IPS-15b (cell line): ENCODE results near the gene KMT5C.

ENCODE experiments used
- H3K27me3 ChIP-seq: one replicate; pipeline ENCODE4 v1.6.1; 2013; ENCODE audit warnings: low read length; ENCODE audit not compliant: control insufficient read depth, insufficient read depth
- H3K36me3 ChIP-seq: one replicate; pipeline ENCODE4 v1.6.1; 2013; ENCODE audit warnings: low read length; ENCODE audit not compliant: control insufficient read depth, insufficient read depth
- H3K4me1 ChIP-seq: one replicate; pipeline ENCODE4 v1.6.1; 2013; ENCODE audit warnings: mild to moderate bottlenecking, low read length; ENCODE audit not compliant: control insufficient read depth, insufficient read depth
- H3K4me3 ChIP-seq: one replicate; pipeline ENCODE4 v1.5.1; 2013; ENCODE audit warnings: low read depth, low read length
- H3K9ac ChIP-seq: one replicate; pipeline ENCODE4 v1.6.1; 2013; ENCODE audit warnings: low read depth, mild to moderate bottlenecking, low read length
- H3K9me3 ChIP-seq: one replicate; pipeline ENCODE4 v1.6.1; 2013; ENCODE audit warnings: mild to moderate bottlenecking, low read length; ENCODE audit not compliant: control insufficient read depth, insufficient read depth

Gene KMT5C

GRCh38 chr19:55339105-55339888, at the start of gene KMT5C:
KMT5C (plus strand) TSS chr19:55339876; CDS start chr19:55341937, 2,061 bp downstream.
- peak within 1 kb of the TSS; percentile 90 for H3K9ac ChIP-seq
- H3K4me1 ChIP-seq, result peaks cover 8% of the 10 kb centered on the region
- H3K36me3 ChIP-seq, result peaks cover 23% of the 10 kb centered on the region
- H3K27me3 ChIP-seq, result no peaks in the 10 kb centered on the region
- H3K9me3 ChIP-seq, result no peaks in the 10 kb centered on the region
- H3K4me3 ChIP-seq, result peak within 1 kb of the TSS; percentile 94

- Histone ChIP-seq H3K9ac (no peak overlapping the region), H3K36me3 (peaks cover 31% of the 10 kb centered on the region), H3K27me3 (no peaks in the 10 kb centered on the region), H3K4me3 (no peak overlapping the region), H3K9me3 (no peaks in the 10 kb centered on the region), H3K4me1 (peaks cover 3% of the 10 kb centered on the region)
Observed at GRCh38 chr19:55297267-55297666, 42.4 kb upstream of the KMT5C start.

DNA sequence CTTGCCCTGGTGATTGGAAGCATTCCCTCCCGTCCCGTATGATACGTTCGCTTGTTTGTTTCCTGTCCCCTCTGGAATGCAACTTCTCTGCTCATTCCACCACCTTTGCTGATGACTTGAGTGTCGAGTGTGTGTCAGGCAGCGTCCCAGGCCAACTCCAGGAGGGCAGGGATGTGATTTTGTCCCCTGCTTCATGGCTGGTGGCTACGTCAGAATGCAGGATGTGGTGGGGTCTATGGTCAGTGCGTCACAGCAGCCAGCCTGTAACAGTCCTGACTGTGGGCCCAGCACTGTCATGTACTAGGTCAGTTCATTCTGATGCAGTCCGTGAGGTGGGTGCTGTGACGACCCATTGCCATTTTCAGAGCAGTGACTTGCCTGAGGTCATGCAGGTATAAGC, 39.7 kb upstream of the KMT5C start:
- no peak overlapping the region for H3K4me3 ChIP-seq
- H3K9ac ChIP-seq, result no peak overlapping the region
- peaks cover 44% of the 10 kb centered on the region for H3K36me3 ChIP-seq
- H3K4me1 ChIP-seq, result peaks cover 3% of the 10 kb centered on the region
- H3K27me3 ChIP-seq, result no peaks in the 10 kb centered on the region
- H3K9me3 ChIP-seq, result no peaks in the 10 kb centered on the region

DNA sequence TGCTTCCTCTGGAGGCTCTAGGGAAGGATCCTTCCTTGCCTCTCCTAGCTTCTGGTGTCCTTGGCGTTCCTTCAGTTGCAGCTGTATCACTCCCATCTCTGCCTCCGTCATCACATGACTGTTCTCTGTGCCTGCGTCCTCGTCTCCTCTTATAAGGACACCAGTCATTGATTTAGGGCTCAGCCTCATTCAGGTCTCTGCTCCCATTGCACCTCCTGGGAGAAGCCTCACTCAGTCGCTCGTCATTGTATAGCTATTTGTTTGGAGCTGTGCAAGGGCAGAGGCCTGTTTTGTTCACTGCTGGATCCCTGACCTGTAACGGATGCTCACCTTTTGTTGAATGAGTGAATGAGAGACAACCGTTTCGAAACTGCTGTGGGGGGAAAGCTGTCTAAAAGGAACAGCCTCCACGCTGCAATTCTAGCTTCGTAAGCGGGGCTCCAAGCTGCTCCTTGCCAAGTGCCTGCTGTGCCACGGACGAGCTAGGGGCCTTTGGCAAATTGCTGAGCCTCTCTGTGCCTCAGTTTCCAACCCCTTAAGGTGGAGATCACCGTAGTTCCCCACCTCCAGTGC, 38.7 kb upstream of the KMT5C start:
- Histone ChIP-seq H3K9ac (no peak overlapping the region), H3K4me1 (peaks cover 3% of the 10 kb centered on the region), H3K27me3 (no peaks in the 10 kb centered on the region), H3K36me3 (peaks cover 48% of the 10 kb centered on the region), H3K9me3 (no peaks in the 10 kb centered on the region), H3K4me3 (peak overlapping the region; percentile 22)

- no peak overlapping the region for H3K9ac ChIP-seq
- H3K27me3 ChIP-seq, result no peaks in the 10 kb centered on the region
- peaks cover 3% of the 10 kb centered on the region for H3K4me1 ChIP-seq
- no peaks in the 10 kb centered on the region for H3K9me3 ChIP-seq
- peak overlapping the region; percentile 33 for H3K4me3 ChIP-seq
- peaks cover 53% of the 10 kb centered on the region for H3K36me3 ChIP-seq
Observed at GRCh38 chr19:55301459-55302317, 38.0 kb upstream of the KMT5C start.

DNA sequence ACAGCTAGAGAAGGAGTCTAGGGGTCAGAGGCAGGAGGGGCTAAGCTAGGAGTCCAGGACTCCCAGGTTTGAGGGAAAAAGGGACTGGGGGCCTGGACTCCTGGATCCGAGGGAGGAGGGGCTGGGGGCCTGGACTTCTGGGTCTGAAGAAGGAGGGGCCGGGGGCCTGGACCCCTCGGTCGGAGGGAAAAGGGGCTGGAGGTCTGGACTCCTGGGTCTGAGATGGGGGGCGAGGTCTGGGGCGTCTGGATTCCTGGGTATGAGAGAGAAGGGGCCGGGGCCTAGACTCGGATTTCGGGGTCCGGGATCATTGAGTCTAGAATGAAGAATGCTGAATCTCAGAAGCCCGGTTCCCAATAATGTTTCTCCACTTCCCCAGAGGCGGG, 37.4 kb upstream of the KMT5C start:
- Histone ChIP-seq H3K9me3 (no peaks in the 10 kb centered on the region), H3K27me3 (no peaks in the 10 kb centered on the region), H3K9ac (no peak overlapping the region), H3K4me1 (peaks cover 3% of the 10 kb centered on the region), H3K36me3 (peaks cover 53% of the 10 kb centered on the region), H3K4me3 (peak overlapping the region; percentile 33)

DNA sequence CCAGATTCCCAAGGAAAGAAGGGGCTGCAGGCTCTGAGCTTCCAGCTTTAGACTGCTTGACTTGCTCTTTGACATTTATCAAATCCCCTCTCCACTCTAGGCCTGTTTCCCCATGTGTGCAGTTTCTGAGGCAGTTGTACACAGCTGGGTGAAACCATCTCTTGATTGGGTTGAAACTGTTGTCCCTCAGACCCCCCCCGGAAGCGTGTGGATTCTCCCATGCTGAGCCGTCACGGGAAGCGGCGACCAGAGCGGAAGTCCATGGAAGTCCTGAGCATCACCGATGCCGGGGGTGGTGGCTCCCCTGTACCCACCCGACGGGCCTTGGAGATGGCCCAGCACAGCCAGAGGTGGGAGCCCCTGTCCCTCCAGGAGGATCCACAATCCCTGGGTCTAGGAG, 36.2 kb upstream of the KMT5C start:
- Histone ChIP-seq H3K9ac (no peak overlapping the region), H3K4me3 (no peak overlapping the region), H3K9me3 (no peaks in the 10 kb centered on the region), H3K36me3 (peaks cover 52% of the 10 kb centered on the region), H3K27me3 (no peaks in the 10 kb centered on the region), H3K4me1 (peaks cover 3% of the 10 kb centered on the region)

DNA sequence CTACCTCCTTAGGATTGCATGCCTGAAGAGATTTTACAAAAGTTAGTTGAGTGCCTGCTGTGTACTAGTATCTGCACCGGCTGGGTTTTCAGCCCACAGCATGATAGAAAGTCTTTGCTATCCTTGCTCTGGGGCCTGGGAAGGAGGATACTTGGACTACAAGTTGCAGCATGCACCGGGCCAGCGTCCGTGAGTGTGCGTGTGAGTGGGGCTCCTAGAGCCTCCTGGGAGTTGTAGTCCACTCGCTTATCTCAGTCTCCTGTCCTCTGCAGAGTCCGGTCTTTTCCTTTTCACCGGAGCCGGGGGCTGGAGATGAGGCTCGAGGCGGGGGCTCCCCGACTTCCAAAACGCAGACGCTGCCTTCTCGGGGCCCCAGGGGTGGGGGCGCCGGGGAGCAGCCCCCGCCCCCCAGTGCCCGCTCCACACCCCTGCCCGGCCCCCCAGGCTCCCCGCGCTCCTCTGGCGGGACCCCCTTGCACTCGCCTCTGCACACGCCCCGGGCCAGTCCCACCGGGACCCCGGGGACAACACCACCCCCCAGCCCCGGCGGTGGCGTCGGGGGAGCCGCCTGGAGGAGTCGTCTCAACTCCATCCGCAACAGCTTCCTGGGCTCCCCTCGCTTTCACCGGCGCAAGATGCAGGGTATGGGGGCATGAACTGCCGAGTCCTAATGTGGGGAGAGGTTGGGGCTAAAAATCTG, 35.2 kb upstream of the KMT5C start:
- Histone ChIP-seq H3K27me3 (no peaks in the 10 kb centered on the region), H3K4me1 (peaks cover 3% of the 10 kb centered on the region), H3K9me3 (no peaks in the 10 kb centered on the region), H3K4me3 (no peak overlapping the region), H3K9ac (no peak overlapping the region), H3K36me3 (peaks cover 55% of the 10 kb centered on the region)

GRCh38 chr19:55304980-55305379, 34.7 kb upstream of the KMT5C start:
- H3K36me3 ChIP-seq, result peaks cover 57% of the 10 kb centered on the region
- no peaks in the 10 kb centered on the region for H3K27me3 ChIP-seq
- H3K9me3 ChIP-seq, result no peaks in the 10 kb centered on the region
- H3K9ac ChIP-seq, result no peak overlapping the region
- H3K4me1 ChIP-seq, result peaks cover 3% of the 10 kb centered on the region
- no peak overlapping the region for H3K4me3 ChIP-seq

- Histone ChIP-seq H3K9ac (no peak overlapping the region), H3K9me3 (no peaks in the 10 kb centered on the region), H3K4me1 (peaks cover 3% of the 10 kb centered on the region), H3K27me3 (no peaks in the 10 kb centered on the region), H3K36me3 (peaks cover 62% of the 10 kb centered on the region), H3K4me3 (no peak overlapping the region)
Observed at GRCh38 chr19:55305491-55305890, 34.2 kb upstream of the KMT5C start.

DNA sequence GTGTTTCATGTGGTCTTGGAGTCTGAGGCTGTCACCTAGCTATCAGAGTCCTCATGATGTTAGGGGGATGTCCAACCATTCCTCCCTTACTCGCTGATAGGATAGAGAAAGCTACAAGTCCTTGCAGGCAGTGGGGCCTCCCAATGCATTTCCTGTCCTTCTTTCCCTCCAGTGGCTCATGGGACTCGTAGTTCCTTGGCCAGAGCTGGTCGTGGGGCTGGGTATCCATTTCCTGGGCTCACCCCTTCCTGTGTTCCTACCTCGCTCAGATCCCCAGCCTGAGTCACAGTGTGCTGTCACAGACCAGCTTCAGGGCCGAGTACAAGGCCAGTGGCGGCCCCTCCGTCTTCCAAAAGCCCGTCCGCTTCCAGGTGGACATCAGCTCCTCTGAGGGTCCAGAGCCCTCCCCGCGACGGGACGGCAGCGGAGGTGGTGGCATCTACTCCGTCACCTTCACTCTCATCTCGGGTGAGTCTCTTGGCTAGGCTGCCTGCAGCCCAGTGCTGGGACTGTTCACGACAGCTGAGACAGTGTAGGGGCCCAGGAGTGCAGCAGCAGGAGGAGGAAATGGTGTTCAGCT, 33.6 kb upstream of the KMT5C start:
- H3K4me1 ChIP-seq, result peaks cover 3% of the 10 kb centered on the region
- no peak overlapping the region for H3K4me3 ChIP-seq
- H3K9me3 ChIP-seq, result no peaks in the 10 kb centered on the region
- H3K27me3 ChIP-seq, result no peaks in the 10 kb centered on the region
- H3K9ac ChIP-seq, result no peak overlapping the region
- peaks cover 63% of the 10 kb centered on the region for H3K36me3 ChIP-seq
